HepG2 (cell line): ENCODE measurements around the gene DDX19B. TPM values are rescaled to one million over a fixed set of nuclear protein-coding genes. Genes with fewer than 3 reads are reported as not detected.

Experiments used
- AKAP8 ChIP-seq: sonication (generic); formaldehyde crosslinking; IDR thresholded peaks from 2 replicates; pipeline ENCODE4 v1.5.1; 2020; ENCODE audit warnings: mild to moderate bottlenecking, missing genetic modification reagents
- GATAD1 ChIP-seq: IDR thresholded peaks from 2 replicates; pipeline ENCODE4 v1.6.1; 2016; ENCODE audit warnings: missing genetic modification reagents, missing compliant biosample characterization
- GTF2F1 ChIP-seq: fragments of 150-350 bp; IDR thresholded peaks from 2 replicates; pipeline ENCODE4 v1.6.1; 2014; ENCODE audit warnings: low read length
- IRF2 ChIP-seq: IDR thresholded peaks from 2 replicates; pipeline ENCODE4 v1.6.1; 2018; ENCODE audit warnings: missing genetic modification reagents, missing compliant biosample characterization
- KMT2A ChIP-seq: sonication (generic); formaldehyde crosslinking; IDR thresholded peaks from 2 replicates; pipeline ENCODE4 v1.4.0; 2020; ENCODE audit warnings: missing genetic modification reagents
- MZF1 ChIP-seq: sonication (generic); formaldehyde crosslinking; IDR thresholded peaks from 2 replicates; pipeline ENCODE4 v1.8.1; 2023; ENCODE audit warnings: mild to moderate bottlenecking, missing genetic modification reagents, borderline replicate concordance
- RXRA ChIP-seq: sonication (generic); formaldehyde crosslinking; IDR thresholded peaks from 2 replicates; pipeline ENCODE4 v1.5.1; 2020; ENCODE audit warnings: missing genetic modification reagents
- SATB2 ChIP-seq: sonication (generic); formaldehyde crosslinking; IDR thresholded peaks from 2 replicates; pipeline ENCODE4 v1.5.0; 2020; ENCODE audit warnings: missing genetic modification reagents
- ZBED4 ChIP-seq: sonication (generic); formaldehyde crosslinking; IDR thresholded peaks from 2 replicates; pipeline ENCODE4 v1.4.0; 2020; ENCODE audit warnings: missing genetic modification reagents, borderline replicate concordance
- ZFY ChIP-seq: sonication (generic); formaldehyde crosslinking; IDR thresholded peaks from 2 replicates; pipeline ENCODE4 v1.4.0; 2020; ENCODE audit warnings: missing genetic modification reagents
- ZNF251 ChIP-seq: sonication (generic); formaldehyde crosslinking; IDR thresholded peaks from 2 replicates; pipeline ENCODE4 v1.9.0; 2021; ENCODE audit warnings: mild to moderate bottlenecking, missing genetic modification reagents
- ZNF597 ChIP-seq: sonication (generic); formaldehyde crosslinking; IDR thresholded peaks from 2 replicates; pipeline ENCODE4 v1.5.0; 2020; ENCODE audit warnings: missing genetic modification reagents
- ZNF615 ChIP-seq: sonication (generic); formaldehyde crosslinking; IDR thresholded peaks from 2 replicates; pipeline ENCODE4 v1.5.0; 2020; ENCODE audit warnings: mild to moderate bottlenecking, missing genetic modification reagents, borderline replicate concordance
- ZNF629 ChIP-seq: sonication (generic); formaldehyde crosslinking; conservative IDR thresholded peaks from 2 replicates; pipeline ENCODE4 v1.5.0; 2020; ENCODE audit warnings: missing genetic modification reagents
- ZNF660 ChIP-seq: sonication (generic); formaldehyde crosslinking; IDR thresholded peaks from 2 replicates; pipeline ENCODE4 v1.5.1; 2020; ENCODE audit warnings: mild to moderate bottlenecking, low read depth, missing genetic modification reagents, borderline replicate concordance
- ZNF672 ChIP-seq: sonication (generic); formaldehyde crosslinking; IDR thresholded peaks from 2 replicates; pipeline ENCODE4 v1.8.1; 2022; ENCODE audit warnings: missing genetic modification reagents
- ZNF792 ChIP-seq: IDR thresholded peaks from 2 replicates; pipeline ENCODE4 v1.6.1; 2016
- ZNF891 ChIP-seq: sonication (generic); formaldehyde crosslinking; IDR thresholded peaks from 2 replicates; pipeline ENCODE4 v1.5.0; 2020; ENCODE audit warnings: mild to moderate bottlenecking, missing genetic modification reagents
- ZSCAN12 ChIP-seq: sonication (generic); formaldehyde crosslinking; IDR thresholded peaks from 2 replicates; pipeline ENCODE4 v1.9.0; 2021; ENCODE audit warnings: mild to moderate bottlenecking, missing genetic modification reagents
- ZSCAN22 ChIP-seq: sonication (generic); formaldehyde crosslinking; IDR thresholded peaks from 2 replicates; pipeline ENCODE4 v1.4.0; 2020; ENCODE audit warnings: mild to moderate bottlenecking, missing genetic modification reagents
- polyA plus RNA-seq, 8 experiments: library from polyadenylated mRNA; depleted of rRNA in 3 of 8; stranded (reverse) in 7 of 8; unstranded in 1 of 8; fragments of >200 nt; fragmentation: Illumina TruSeq in 4 of 8; extraction: Trizol in 4 of 8; gene quantifications; 2 replicates each; pipeline versions ENCODE4 v1.2.1 to v1.2.3, GENCODE V29; 2011 to 2016; ENCODE audit warnings: low read depth in 4 of 8, missing spikeins in 1 of 8, mixed read lengths in 1 of 8; ENCODE audit not compliant: insufficient read depth in 1 of 8
- total RNA-seq, 5 experiments: library from RNA; depleted of rRNA; stranded (reverse); fragments of >200 nt; fragmentation: Illumina TruSeq; extraction: Trizol; gene quantifications; 2 replicates each; pipeline ENCODE4 v1.2.3, GENCODE V29; 2016; ENCODE audit warnings: low read depth in 1 of 5
- TF ChIP-seq, protein P1 (sequence below): sonication (generic); formaldehyde crosslinking; IDR thresholded peaks from 2 replicates; pipeline ENCODE4 v1.8.1; 2023; ENCODE audit warnings: mild to moderate bottlenecking, inconsistent platforms, moderate library complexity, missing genetic modification reagents, borderline replicate concordance
- TF ChIP-seq, protein P2 (sequence below): sonication (generic); formaldehyde crosslinking; IDR thresholded peaks from 2 replicates; pipeline ENCODE4 v1.4.0; 2020; ENCODE audit warnings: mild to moderate bottlenecking, missing genetic modification reagents
- TF ChIP-seq, protein P3 (sequence below): sonication (generic); formaldehyde crosslinking; IDR thresholded peaks from 2 replicates; pipeline ENCODE4 v1.8.0; 2022; ENCODE audit warnings: mild to moderate bottlenecking, missing genetic modification reagents, moderate library complexity

DDX19B gene
- total and polyA plus RNA-seq, 2 of the 13 experiments (the other 11 are each of a cell fraction or from before 2014, with no cell fraction given) = 36.2 to 40.0 TPM

- TF ChIP-seq ZNF660 (no peak), ZSCAN12 (peak; percentile 95), MZF1 (CRISPR knock-in tag) (no peak), ZBED4 (CRISPR knock-in tag) (0 out of 2 replicates have a peak, but pooled peaks have one; percentile 17), GTF2F1 (peak; percentile 83; the same call in 1 of the 2 replicates), SATB2 (peak; percentile 91; the same call in 1 of the 2 replicates), ZNF792 (CRISPR knock-in tag) (no peak; the same call in 1 of the 2 replicates), RXRA (CRISPR knock-in tag) (peak; percentile 89), ZNF597 (CRISPR knock-in tag) (no peak), ZSCAN22 (no peak), ZFY (CRISPR knock-in tag) (peak; percentile 99), ZNF615 (CRISPR knock-in tag) (no peak), ZNF891 (CRISPR knock-in tag) (peak; percentile 88; the same call in 1 of the 2 replicates), ZNF251 (CRISPR knock-in tag) (no peak), IRF2 (CRISPR knock-in tag) (peak; percentile 71; the same call in 1 of the 2 replicates), ZNF672 (0 out of 2 replicates have a peak, but pooled peaks have one; percentile 72), KMT2A (CRISPR knock-in tag) (peak; percentile 84), GATAD1 (CRISPR knock-in tag) (peak; percentile 79), AKAP8 (0 out of 2 replicates have a peak, but pooled peaks have one; percentile 20), ZNF629 (CRISPR knock-in tag) (peak; percentile 52; the same call in 1 of the 2 replicates)
- TF ChIP-seq, protein P1, sequence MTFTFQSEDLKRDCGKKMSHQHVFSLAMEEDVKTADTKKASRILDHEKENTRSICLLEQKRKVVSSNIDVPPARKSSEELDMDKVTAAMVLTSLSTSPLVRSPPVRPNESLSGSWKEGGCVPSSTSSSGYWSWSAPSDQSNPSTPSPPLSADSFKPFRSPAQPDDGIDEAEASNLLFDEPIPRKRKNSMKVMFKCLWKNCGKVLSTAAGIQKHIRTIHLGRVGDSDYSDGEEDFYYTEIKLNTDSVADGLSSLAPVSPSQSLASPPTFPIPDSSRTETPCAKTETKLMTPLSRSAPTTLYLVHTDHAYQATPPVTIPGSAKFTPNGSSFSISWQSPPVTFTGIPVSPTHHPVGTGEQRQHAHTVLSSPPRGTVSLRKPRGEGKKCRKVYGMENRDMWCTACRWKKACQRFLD (CRISPR knock-in tag) = peak; percentile 89
- TF ChIP-seq, protein P2, sequence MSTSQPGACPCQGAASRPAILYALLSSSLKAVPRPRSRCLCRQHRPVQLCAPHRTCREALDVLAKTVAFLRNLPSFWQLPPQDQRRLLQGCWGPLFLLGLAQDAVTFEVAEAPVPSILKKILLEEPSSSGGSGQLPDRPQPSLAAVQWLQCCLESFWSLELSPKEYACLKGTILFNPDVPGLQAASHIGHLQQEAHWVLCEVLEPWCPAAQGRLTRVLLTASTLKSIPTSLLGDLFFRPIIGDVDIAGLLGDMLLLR = peak; percentile 49; the same call in 1 of the 2 replicates
- TF ChIP-seq, protein P3, sequence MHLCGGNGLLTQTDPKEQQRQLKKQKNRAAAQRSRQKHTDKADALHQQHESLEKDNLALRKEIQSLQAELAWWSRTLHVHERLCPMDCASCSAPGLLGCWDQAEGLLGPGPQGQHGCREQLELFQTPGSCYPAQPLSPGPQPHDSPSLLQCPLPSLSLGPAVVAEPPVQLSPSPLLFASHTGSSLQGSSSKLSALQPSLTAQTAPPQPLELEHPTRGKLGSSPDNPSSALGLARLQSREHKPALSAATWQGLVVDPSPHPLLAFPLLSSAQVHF (CRISPR knock-in tag) = peak; percentile 16; the same call in 1 of the 2 replicates
Observed at GRCh38 chr16:70289229-70290094, 9.5 kb upstream of the DDX19B start, which contains the start of gene AARS1 (continued).
